DOHH2 (cell line): ENCODE data around the gene NDUFAF7.

Source experiments
- H3F3A ChIP-seq: fragments of 200-600 bp; sonication (generic), shearing (Covaris generic); 2 replicates; pipeline ENCODE4 v1.6.0; 2016; ENCODE audit warnings: antibody characterized with exemption, mild to moderate bottlenecking; ENCODE audit not compliant: control insufficient read depth, insufficient read depth
- H3K27ac ChIP-seq: fragments of 200-600 bp; sonication (generic); 2 replicates; pipeline ENCODE4 v1.5.1; 2014; ENCODE audit warnings: low read depth, mild to moderate bottlenecking, low read length, moderate library complexity
- H3K27me3 ChIP-seq: fragments of 200-600 bp; sonication (generic); 2 replicates; pipeline ENCODE4 v1.6.1; 2014; ENCODE audit warnings: mild to moderate bottlenecking, low read length, mixed read lengths; ENCODE audit not compliant: control insufficient read depth
- H3K36me3 ChIP-seq: fragments of 200-600 bp; sonication (generic); 2 replicates; pipeline ENCODE4 v1.6.1; 2014; ENCODE audit warnings: mild to moderate bottlenecking, low read length, moderate library complexity, mixed read lengths; ENCODE audit not compliant: control insufficient read depth
- H3K4me1 ChIP-seq: fragments of 200-600 bp; sonication (generic); 2 replicates; pipeline ENCODE4 v1.6.1; 2014; ENCODE audit warnings: mild to moderate bottlenecking, low read length, mixed read lengths; ENCODE audit not compliant: control insufficient read depth
- H3K4me2 ChIP-seq: fragments of 200-600 bp; sonication (generic); 2 replicates; pipeline ENCODE4 v1.6.0; 2014; ENCODE audit warnings: mild to moderate bottlenecking, low read length, moderate library complexity
- H3K4me3 ChIP-seq: fragments of 200-600 bp; sonication (generic); 2 replicates; pipeline ENCODE4 v1.5.1; 2014; ENCODE audit warnings: mild to moderate bottlenecking, low read length, mixed read lengths
- H3K79me2 ChIP-seq: fragments of 200-600 bp; sonication (generic); 2 replicates; pipeline ENCODE4 v1.6.1; 2014; ENCODE audit warnings: mild to moderate bottlenecking, low read length, mixed read lengths; ENCODE audit not compliant: control insufficient read depth
- H3K9me2 ChIP-seq: fragments of 200-600 bp; sonication (generic); replicated peaks from 2 replicates; pipeline ENCODE4 v1.6.1; 2014; ENCODE audit warnings: mild to moderate bottlenecking, low read length, mixed read lengths; ENCODE audit not compliant: control insufficient read depth
- H3K9me3 ChIP-seq: fragments of 200-600 bp; sonication (generic); 2 replicates; pipeline ENCODE4 v1.6.1; 2014; ENCODE audit warnings: antibody characterized with exemption, low read length, mixed read lengths; ENCODE audit not compliant: control insufficient read depth, insufficient read depth
- H4K20me1 ChIP-seq: fragments of 200-600 bp; sonication (generic); 2 replicates; pipeline ENCODE4 v1.6.0; 2014; ENCODE audit warnings: low read depth, mild to moderate bottlenecking, antibody characterized with exemption, low read length, moderate library complexity; ENCODE audit not compliant: control insufficient read depth, insufficient read depth
- CTCF ChIP-seq: fragments of 200-600 bp; sonication (generic); IDR thresholded peaks from one replicate; pipeline ENCODE4 v1.5.1; 2014; ENCODE audit warnings: antibody characterized with exemption, mild to moderate bottlenecking, low read depth, low read length; ENCODE audit not compliant: poor library complexity, severe bottlenecking
- EZH2phosphoT487 ChIP-seq: fragments of 200-600 bp; sonication (generic); IDR thresholded peaks from 2 replicates; pipeline ENCODE4 v1.6.1; 2017; ENCODE audit warnings: borderline replicate concordance, mild to moderate bottlenecking, antibody characterized with exemption, low read length, moderate library complexity, mixed read lengths

NDUFAF7 gene

GRCh38 chr2:37274359-37274965, 43.0 kb downstream of the NDUFAF7 start:
- TF ChIP-seq EZH2phosphoT487, result no peak
- TF ChIP-seq CTCF, result no peak

GRCh38 chr2:37276291-37276690, 44.8 kb downstream of the NDUFAF7 start:
- H4K20me1 ChIP-seq, result no peaks in the 10 kb centered on the region
- H3K9me2 ChIP-seq, result no peaks in the 10 kb centered on the region
- no peaks in the 10 kb centered on the region for H3F3A ChIP-seq
- no peak overlapping the region for H3K4me3 ChIP-seq
- H3K4me1 ChIP-seq, result no peaks in the 10 kb centered on the region
- H3K36me3 ChIP-seq, result peaks cover 86% of the 10 kb centered on the region
- TF ChIP-seq CTCF, result no peak
- H3K27me3 ChIP-seq, result no peaks in the 10 kb centered on the region
- H3K79me2 ChIP-seq, result no peaks in the 10 kb centered on the region
- no peak overlapping the region for H3K4me2 ChIP-seq
- H3K9me3 ChIP-seq, result no peaks in the 10 kb centered on the region
- H3K27ac ChIP-seq, result no peak overlapping the region

More at GRCh38 chr2:37274359-37274965, 43.0 kb downstream of the NDUFAF7 start:
- Histone ChIP-seq H3F3A (no peaks in the 10 kb centered on the region), H4K20me1 (no peaks in the 10 kb centered on the region), H3K27me3 (no peaks in the 10 kb centered on the region), H3K36me3 (peaks cover 87% of the 10 kb centered on the region), H3K27ac (no peak overlapping the region), H3K4me2 (no peak overlapping the region), H3K9me3 (no peaks in the 10 kb centered on the region), H3K4me3 (no peak overlapping the region), H3K4me1 (no peaks in the 10 kb centered on the region), H3K79me2 (no peaks in the 10 kb centered on the region), H3K9me2 (no peaks in the 10 kb centered on the region)

- TF ChIP-seq CTCF, result peak; percentile 55
- TF ChIP-seq EZH2phosphoT487, result no peak
- Histone ChIP-seq H3K27ac (no peak overlapping the region), H3K9me2 (no peaks in the 10 kb centered on the region), H3K9me3 (no peaks in the 10 kb centered on the region), H3K27me3 (no peaks in the 10 kb centered on the region), H3K4me3 (no peak overlapping the region), H3K36me3 (peaks cover 67% of the 10 kb centered on the region), H3K79me2 (no peaks in the 10 kb centered on the region), H3K4me1 (no peaks in the 10 kb centered on the region), H3F3A (no peaks in the 10 kb centered on the region; the same call in 1 of the 2 replicates), H3K4me2 (no peak overlapping the region), H4K20me1 (no peaks in the 10 kb centered on the region)
Measured at GRCh38 chr2:37281916-37282315, 50.5 kb downstream of the NDUFAF7 start.
